ENCODE measurements around the gene PRPSAP2.
"Not testable (repeated sequence)": the region's sequence is repeated elsewhere in the genome, so short reads cannot be mapped to it uniquely, and the experiment has no call there.

Gene PRPSAP2

GRCh38 chr17:18888766-18889290, 30.9 kb downstream of the PRPSAP2 start:
- DNase-seq: no peak

- no peak for DNase-seq
Measured at GRCh38 chr17:18889658-18890057, 31.7 kb downstream of the PRPSAP2 start.

- DNase-seq: no peak
Measured at GRCh38 chr17:18891541-18891940, 33.6 kb downstream of the PRPSAP2 start.

- no peak for DNase-seq
Measured at GRCh38 chr17:18896146-18896545, 38.2 kb downstream of the PRPSAP2 start.

- DNase-seq: no peak
Measured at GRCh38 chr17:18896947-18897346, 39.0 kb downstream of the PRPSAP2 start.

DNA sequence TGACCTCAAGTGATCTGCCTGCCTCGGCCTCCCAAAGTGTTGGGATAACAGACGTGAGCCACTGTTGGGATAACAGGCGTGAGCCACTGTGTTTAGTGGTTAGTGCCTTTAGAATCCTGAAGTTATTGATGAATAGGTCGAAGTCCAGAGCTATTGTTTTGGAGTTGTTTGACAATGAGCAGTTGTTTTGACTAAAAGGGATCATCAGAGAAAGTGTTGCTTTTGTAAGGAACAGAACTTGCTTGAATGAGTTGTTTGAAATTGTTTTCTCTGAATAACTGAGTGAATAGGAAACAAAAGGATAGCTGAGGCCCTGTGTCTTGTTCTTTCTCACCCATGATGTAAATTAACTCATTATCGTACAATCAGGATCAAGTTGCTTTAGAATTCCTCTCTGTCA, 46.6 kb downstream of the PRPSAP2 start:
- DNase-seq: no peak

- no peak for DNase-seq
Measured at GRCh38 chr17:18905226-18905625, 47.3 kb downstream of the PRPSAP2 start.

DNA sequence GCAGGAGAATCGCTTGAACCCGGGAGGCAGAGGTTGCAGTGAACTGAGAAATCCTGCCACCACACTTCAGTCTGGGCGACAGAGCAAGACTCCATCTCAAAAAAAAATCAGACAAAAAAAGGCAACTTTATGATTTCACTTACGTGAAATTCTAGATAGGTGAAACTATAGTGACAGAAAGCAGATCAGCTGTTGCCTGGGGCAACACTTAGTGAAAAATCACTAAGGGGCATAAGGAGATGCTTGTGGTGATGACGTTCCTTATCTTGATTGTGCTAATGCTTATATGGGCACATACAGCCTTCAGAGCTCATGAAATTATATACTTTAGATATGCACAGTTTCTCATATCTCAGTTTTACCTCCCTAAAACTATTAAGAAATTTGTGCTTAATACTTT, 52.4 kb downstream of the PRPSAP2 start:
- no peak for DNase-seq

DNA sequence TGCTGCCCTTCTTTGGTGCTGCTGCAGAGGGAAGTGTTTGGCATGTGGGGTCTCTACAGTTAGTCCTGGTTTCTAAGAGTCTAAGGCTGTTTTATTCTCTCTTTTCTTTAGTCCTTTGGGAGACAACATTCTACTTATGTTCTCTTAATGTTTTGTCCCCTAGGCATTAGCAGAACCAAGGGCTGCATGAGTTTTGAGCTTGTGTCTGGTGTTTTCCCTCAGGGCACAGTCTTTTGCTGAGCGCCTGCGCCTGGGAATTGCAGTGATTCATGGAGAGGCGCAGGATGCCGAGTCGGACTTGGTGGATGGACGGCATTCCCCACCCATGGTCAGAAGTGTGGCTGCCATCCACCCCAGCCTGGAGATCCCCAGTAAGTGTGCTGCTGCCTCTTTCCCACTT, 53.0 kb downstream of the PRPSAP2 start:
- DNase-seq: no peak

DNA sequence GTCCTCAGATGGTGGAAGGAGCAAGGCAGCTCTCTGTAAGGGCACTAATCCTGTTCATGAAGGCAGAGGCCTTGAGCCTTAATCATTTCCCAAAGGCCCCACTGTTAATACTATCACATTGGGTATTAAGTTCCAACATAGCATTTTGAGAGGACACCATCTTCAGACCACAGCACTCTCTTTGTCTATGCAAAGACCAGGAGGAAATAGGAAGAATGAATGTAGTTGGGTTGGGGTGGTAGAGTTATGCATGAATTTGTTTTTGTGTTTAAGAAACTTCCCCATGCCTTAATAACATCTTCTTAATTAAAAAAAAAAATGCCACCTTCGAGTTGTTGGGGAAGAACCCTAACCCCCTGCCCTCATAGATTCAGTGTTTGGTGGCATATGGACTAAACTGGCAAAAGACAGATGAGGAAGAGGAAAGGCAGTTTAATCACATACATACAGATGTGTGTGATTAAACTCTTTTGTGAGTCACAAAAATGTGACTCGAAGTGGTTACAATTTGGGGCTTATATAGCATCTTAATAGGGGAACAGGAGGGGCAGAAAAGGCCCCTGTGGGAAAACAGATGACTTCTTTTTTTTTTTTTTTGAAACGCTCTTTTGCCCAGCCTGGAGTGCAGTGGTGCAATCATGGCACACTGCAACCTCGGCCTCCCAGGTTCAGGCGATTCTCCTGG, 59.0 kb downstream of the PRPSAP2 start:
- no peak for DNase-seq

GRCh38 chr17:18917506-18918032, 59.6 kb downstream of the PRPSAP2 start:
- no peak for DNase-seq

DNA sequence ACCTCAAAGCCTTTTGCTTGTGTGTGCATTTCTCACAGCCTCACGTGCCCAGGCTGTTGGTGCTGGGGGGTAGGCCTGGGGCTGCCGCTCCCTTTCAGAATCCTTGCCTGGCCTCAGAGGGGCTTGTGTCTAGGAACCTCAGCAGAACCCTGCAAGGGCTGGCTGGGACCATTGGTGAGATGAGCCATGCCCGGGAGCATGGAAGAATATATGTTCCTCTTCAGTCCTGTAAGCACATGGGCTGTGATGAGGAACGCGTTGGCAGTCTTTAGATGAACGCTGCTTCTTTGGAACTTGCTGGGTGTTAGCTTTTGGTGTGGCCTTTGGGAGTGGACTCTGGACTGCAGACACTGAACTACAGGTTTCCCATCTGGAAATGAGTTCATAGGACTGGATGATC, 62.0 kb downstream of the PRPSAP2 start:
- no peak for DNase-seq

GRCh38 chr17:18920911-18921441, 63.0 kb downstream of the PRPSAP2 start:
- DNase-seq: no peak

DNA sequence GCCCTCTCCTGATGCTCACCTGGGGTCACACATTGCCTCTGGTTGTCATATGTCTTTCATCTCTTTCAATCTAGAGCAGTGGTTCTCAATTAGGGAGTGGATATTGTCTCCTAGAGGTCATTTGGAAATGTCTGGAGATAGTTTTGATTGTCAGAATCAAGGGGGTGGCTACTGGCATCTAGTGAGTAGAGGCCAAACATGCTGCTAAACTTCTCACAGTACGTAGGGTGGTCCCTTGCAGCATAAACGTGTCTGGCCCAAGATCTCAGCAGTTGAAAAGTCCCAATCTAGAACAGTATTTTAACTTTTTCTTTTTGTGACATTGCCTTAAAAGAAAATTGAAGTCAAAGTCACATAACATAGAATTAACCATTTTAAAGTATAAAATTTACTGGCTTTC, 63.6 kb downstream of the PRPSAP2 start:
- no peak for DNase-seq

- no peak for DNase-seq
Measured at GRCh38 chr17:18921912-18922451, 64.1 kb downstream of the PRPSAP2 start.

- DNase-seq: not testable (repeated sequence)
Measured at GRCh38 chr17:18922596-18922995, 64.7 kb downstream of the PRPSAP2 start.

DNA sequence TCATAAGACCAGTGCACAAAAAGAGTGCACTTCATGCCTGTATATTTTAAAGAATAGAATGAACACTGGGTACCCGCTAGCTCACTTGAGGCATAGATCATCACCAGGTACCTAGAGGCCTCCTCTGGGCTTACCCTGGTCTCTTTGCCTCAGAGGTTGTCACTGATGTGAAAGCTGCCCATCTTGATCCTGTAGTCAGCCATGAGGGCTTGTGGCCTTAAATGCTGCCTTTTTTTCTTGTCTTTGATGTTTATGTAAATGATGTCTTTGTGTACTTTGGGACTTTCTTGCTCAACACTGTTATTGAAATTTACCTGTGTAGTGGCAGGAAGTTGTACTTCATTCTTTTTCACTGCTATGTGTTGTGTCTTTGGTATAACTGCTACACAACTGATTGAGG, 67.3 kb downstream of the PRPSAP2 start:
- DNase-seq: no peak

GRCh38 chr17:18928628-18929125, 70.7 kb downstream of the PRPSAP2 start:
- DNase-seq: no peak

GRCh38 chr17:18932360-18933055, 74.6 kb downstream of the PRPSAP2 start:
- no peak for DNase-seq

GRCh38 chr17:18933102-18934058, 75.4 kb downstream of the PRPSAP2 start:
- no peak for DNase-seq
